Effector memory CD8-positive, alpha-beta T cell (primary cell): Measurements from ENCODE around the gene WDR5B.
"Not testable (repeated sequence)": the region's sequence is repeated elsewhere in the genome, so short reads cannot be mapped to it uniquely, and the experiment has no call there.

Experiments
- ATAC-seq: fragments of 150-1000 bp; cut with Tn5 transposase; replicated peaks from 2 replicates; pipeline ENCODE4 v1.10.0; 2021; ENCODE audit warnings: mild to moderate bottlenecking, moderate library complexity
- DNase-seq, 3 experiments: peaks; one replicate each; pipeline ENCODE4 v3.0.0; 2021
- H3K27ac Mint-ChIP-seq, 2 donors: one replicate each; pipeline ENCODE4 v1.8.0; 2022; ENCODE audit warnings: mild to moderate bottlenecking in 2 of 2, mixed read lengths in 2 of 2, moderate library complexity in 2 of 2
- H3K27me3 Mint-ChIP-seq, 2 donors: one replicate each; pipeline ENCODE4 v1.8.0; 2022; ENCODE audit warnings: mixed read lengths in 2 of 2
- H3K36me3 Mint-ChIP-seq: one replicate; pipeline ENCODE4 v1.8.0; 2022; ENCODE audit warnings: mild to moderate bottlenecking, moderate library complexity, mixed read lengths; ENCODE audit not compliant: insufficient read depth
- H3K4me1 Mint-ChIP-seq, 2 donors: one replicate each; pipeline ENCODE4 v1.8.0; 2022; ENCODE audit warnings: low read depth in 2 of 2, mixed read lengths in 2 of 2
- H3K4me3 Mint-ChIP-seq, 2 donors: one replicate each; pipeline ENCODE4 v1.8.0; 2022; ENCODE audit warnings: mild to moderate bottlenecking in 2 of 2, mixed read lengths in 2 of 2, moderate library complexity in 2 of 2
- H3K9me3 Mint-ChIP-seq, 2 donors: one replicate each; pipeline ENCODE4 v1.8.0; 2022; ENCODE audit warnings: mixed read lengths in 2 of 2

WDR5B gene

GRCh38 chr3:122382888-122383666 lies 32.8 kb downstream of the WDR5B start, which contains the start of gene MIX23:
Gene MIX23 (minus strand): TSS chr3:122383231. CDS start chr3:122383224, 7 bp downstream.
- H3K27ac Mint-ChIP-seq: peak within 1 kb of the TSS; percentile 85 to 92
- H3K4me1 Mint-ChIP-seq: peaks cover 15 to 18% of the 10 kb centered on the region in 2 donors
- peak; percentile 57 for ATAC-seq

GRCh38 chr3:122377975-122378374 lies 37.9 kb downstream of the WDR5B start:
- H3K9me3 Mint-ChIP-seq: no peaks in the 10 kb centered on the region
- peaks cover 2% of the 10 kb centered on the region for H3K36me3 Mint-ChIP-seq
- ATAC-seq: no peak
- no peak for DNase-seq
- H3K4me3 Mint-ChIP-seq: no peak overlapping the region
- no peak overlapping the region for H3K27ac Mint-ChIP-seq
- no peaks in the 10 kb centered on the region for H3K27me3 Mint-ChIP-seq
- peaks cover 8 to 9% of the 10 kb centered on the region in 2 donors for H3K4me1 Mint-ChIP-seq

More at GRCh38 chr3:122382888-122383666, 32.8 kb downstream of the WDR5B start, which contains the start of gene MIX23:
- Mint-ChIP-seq H3K27me3 (no peaks in the 10 kb centered on the region), H3K36me3 (peaks cover 12% of the 10 kb centered on the region), H3K4me3 (peak within 1 kb of the TSS; percentile 91 to 92), H3K9me3 (no peaks in the 10 kb centered on the region)
- DNase-seq: peak; percentile 77 to 84 (median 77)

GRCh38 chr3:122374034-122374433 lies 41.8 kb downstream of the WDR5B start:
- Mint-ChIP-seq H3K36me3 (peaks cover 11% of the 10 kb centered on the region), H3K27me3 (no peaks in the 10 kb centered on the region), H3K4me3 (no peak overlapping the region), H3K9me3 (no peaks in the 10 kb centered on the region), H3K4me1 (peaks cover 0 to 3% of the 10 kb centered on the region in 2 donors), H3K27ac (no peak overlapping the region)
- DNase-seq (no peak), ATAC-seq (no peak)

GRCh38 chr3:122366379-122366749 lies 49.5 kb downstream of the WDR5B start:
- peaks cover 38% of the 10 kb centered on the region for H3K36me3 Mint-ChIP-seq
- H3K4me1 Mint-ChIP-seq: no peaks in the 10 kb centered on the region
- no peaks in the 10 kb centered on the region for H3K27me3 Mint-ChIP-seq
- DNase-seq (no peak), ATAC-seq (no peak)
- H3K9me3 Mint-ChIP-seq: no peaks in the 10 kb centered on the region
- H3K27ac Mint-ChIP-seq: no peak overlapping the region
- H3K4me3 Mint-ChIP-seq: no peak overlapping the region

GRCh38 chr3:122365582-122366378 lies 50.1 kb downstream of the WDR5B start:
- peaks cover 40% of the 10 kb centered on the region for H3K36me3 Mint-ChIP-seq
- not testable (repeated sequence) for H3K4me3 Mint-ChIP-seq, DNase-seq, H3K27me3 Mint-ChIP-seq, ATAC-seq, H3K9me3 Mint-ChIP-seq, H3K4me1 Mint-ChIP-seq, H3K27ac Mint-ChIP-seq

GRCh38 chr3:122365073-122365472 lies 50.8 kb downstream of the WDR5B start:
- ATAC-seq (no peak), DNase-seq (no peak)
- Mint-ChIP-seq H3K36me3 (peaks cover 43% of the 10 kb centered on the region), H3K27me3 (no peaks in the 10 kb centered on the region), H3K4me1 (no peaks in the 10 kb centered on the region), H3K9me3 (no peaks in the 10 kb centered on the region), H3K27ac (peak overlapping the region in 1 of 2 donors; percentile 71), H3K4me3 (no peak overlapping the region)

- DNase-seq: no peak
- no peaks in the 10 kb centered on the region for H3K4me1 Mint-ChIP-seq
- H3K4me3 Mint-ChIP-seq: no peak overlapping the region
- no peaks in the 10 kb centered on the region for H3K9me3 Mint-ChIP-seq
- peak overlapping the region in 1 of 2 donors; percentile 71 for H3K27ac Mint-ChIP-seq
- no peak for ATAC-seq
- H3K27me3 Mint-ChIP-seq: no peaks in the 10 kb centered on the region
- peaks cover 44% of the 10 kb centered on the region for H3K36me3 Mint-ChIP-seq
Observed at GRCh38 chr3:122364490-122364889, 51.4 kb downstream of the WDR5B start.
